Endothelial cell of umbilical vein (primary cell): ENCODE data around the gene POLA1. TPM values are rescaled to one million over a fixed set of nuclear protein-coding genes. Genes with fewer than 3 reads are reported as not detected.
"Not testable (repeated sequence)": the region's sequence is repeated elsewhere in the genome, so short reads cannot be mapped to it uniquely, and the experiment has no call there.

ENCODE experiments used
- BruUV-seq: library from RNA; stranded (reverse); fragments of 400-500 nt; replicated peaks from 2 replicates; lab custom pipeline; 2021; lab: Mats Ljungman, UMichigan
- CTCF ChIA-PET: fragments of 300-600, 350-600 bp; sonication (Branson Sonifier 250); formaldehyde crosslinking; loops from one replicate; lab custom pipeline; 2021; ENCODE audit warnings: antibody characterized with exemption, inconsistent platforms; lab: Charles Lee
- POLR2A ChIA-PET: fragments of 300-600, 350-600 bp; sonication (Branson Sonifier 250); formaldehyde crosslinking; loops from one replicate; lab custom pipeline; 2021; ENCODE audit warnings: antibody characterized with exemption, inconsistent platforms; lab: Charles Lee
- DNase-seq: peaks from one replicate; pipeline ENCODE4 v3.0.0-alpha.2; 2011; ENCODE audit warnings: low read depth, low spot score
- FAIRE-seq: peaks from 2 replicates; lab custom pipeline; 2011; peaks lifted over from hg19 to GRCh38; lab: Jason Lieb, UNC
- H2AFZ ChIP-seq: 2 replicates; pipeline ENCODE4 v1.6.0; 2012; ENCODE audit warnings: low read depth, low read length, control low read depth, inconsistent platforms
- H3K27ac ChIP-seq: 2 replicates; pipeline ENCODE4 v1.5.1; 2011; ENCODE audit warnings: low read depth, mild to moderate bottlenecking, control low read depth, low read length, moderate library complexity; ENCODE audit not compliant: insufficient read depth
- H3K27me3 ChIP-seq, 2 experiments: 2 replicates each; pipeline versions ENCODE4 v1.6.0 to v1.6.1; 2011; ENCODE audit warnings: low read length in 2 of 2, mixed read lengths in 1 of 2; ENCODE audit not compliant: control insufficient read depth in 2 of 2, insufficient read depth in 2 of 2
- H3K36me3 ChIP-seq, 2 experiments: 2 replicates in 1 of 2; 3 replicates in 1 of 2; pipeline ENCODE4 v1.5.1; 2011; ENCODE audit warnings: low read length in 2 of 2, mild to moderate bottlenecking in 1 of 2, moderate library complexity in 1 of 2; ENCODE audit not compliant: control insufficient read depth in 2 of 2, insufficient read depth in 2 of 2; ENCODE audit errors: extremely low read depth in 1 of 2
- H3K4me1 ChIP-seq: 3 replicates; pipeline ENCODE4 v1.5.1; 2011; ENCODE audit warnings: mild to moderate bottlenecking, low read length; ENCODE audit not compliant: control insufficient read depth, insufficient read depth; ENCODE audit errors: extremely low read depth
- H3K4me2 ChIP-seq: 2 replicates; pipeline ENCODE4 v1.6.1; 2011; ENCODE audit warnings: low read length, control low read depth, mixed read lengths; ENCODE audit not compliant: insufficient read depth
- H3K4me3 ChIP-seq, 3 experiments: fragments of 200-600 bp in 1 of 3; sonication (generic), shearing (Covaris generic) in 1 of 3; replicated peaks in 1 of 3; 2 replicates each; pipeline ENCODE4 v1.5.1; 2011 to 2016; ENCODE audit warnings: control low read depth in 3 of 3, low read length in 3 of 3, mild to moderate bottlenecking in 2 of 3, inconsistent platforms in 1 of 3, low read depth in 1 of 3, moderate library complexity in 1 of 3; ENCODE audit not compliant: insufficient read depth in 1 of 3
- H3K79me2 ChIP-seq: 2 replicates; pipeline ENCODE4 v1.6.0; 2012; ENCODE audit warnings: low read length, inconsistent platforms; ENCODE audit not compliant: control insufficient read depth, insufficient read depth
- H3K9ac ChIP-seq: replicated peaks from 2 replicates; pipeline ENCODE3; 2011; ENCODE audit warnings: low read length, control low read depth; ENCODE audit not compliant: insufficient read depth; ENCODE audit errors: extremely low read depth
- H3K9me1 ChIP-seq: replicated peaks from 3 replicates; pipeline ENCODE4 v1.6.0; 2011; ENCODE audit warnings: mild to moderate bottlenecking, low read length; ENCODE audit not compliant: control insufficient read depth, insufficient read depth; ENCODE audit errors: extremely low read depth
- H3K9me3 ChIP-seq: replicated peaks from 2 replicates; pipeline ENCODE4 v1.5.1; 2012; ENCODE audit warnings: low read length, inconsistent platforms; ENCODE audit not compliant: control insufficient read depth, insufficient read depth
- H4K20me1 ChIP-seq: replicated peaks from 2 replicates; pipeline ENCODE3; 2011; ENCODE audit warnings: mild to moderate bottlenecking, low read length; ENCODE audit not compliant: control insufficient read depth, insufficient read depth; ENCODE audit errors: extremely low read depth
- EZH2 ChIP-seq: IDR thresholded peaks from 2 replicates; pipeline ENCODE4 v1.6.1; 2012; ENCODE audit warnings: borderline replicate concordance, low read depth, mild to moderate bottlenecking, moderate library complexity, low read length, inconsistent platforms; ENCODE audit not compliant: severe bottlenecking
- FOS ChIP-seq: IDR thresholded peaks from 2 replicates; pipeline ENCODE4 v1.6.1; 2011; ENCODE audit warnings: mild to moderate bottlenecking, low read length, moderate library complexity, borderline replicate concordance; ENCODE audit not compliant: insufficient read depth
- JUN ChIP-seq: IDR thresholded peaks from 2 replicates; pipeline ENCODE4 v1.6.1; 2011; ENCODE audit warnings: borderline replicate concordance, low read depth; ENCODE audit not compliant: insufficient read length, insufficient read depth
- MAX ChIP-seq: IDR thresholded peaks from 2 replicates; pipeline ENCODE4 v1.6.1; 2011; ENCODE audit not compliant: insufficient read depth, insufficient read length
- MYC ChIP-seq: IDR thresholded peaks from one replicate; pipeline ENCODE4 v1.6.1; 2011; ENCODE audit warnings: mild to moderate bottlenecking, low read depth, low read length
- POLR2A ChIP-seq: IDR thresholded peaks from 2 replicates; pipeline ENCODE4 v1.6.1; 2012; ENCODE audit warnings: low read depth, mild to moderate bottlenecking, control low read depth, low read length
- dilution Hi-C: fragments of 300-500 bp; cut with MboI; formaldehyde crosslinking; loops from one replicate; pipeline ENCODE4 v1.15.0; 2019; ENCODE audit warnings: low sequenced_read_pairs; ENCODE audit not compliant: extremely low pct_ligation_motif_present
- intact Hi-C: fragments of 100-400 bp; cut with micrococcal nuclease; formaldehyde crosslinking; loops from one replicate; pipeline ENCODE4 v1.10.0; 2022
- polyA plus RNA-seq, 4 experiments: library from polyadenylated mRNA; depleted of rRNA in 3 of 4; stranded (reverse) in 3 of 4; unstranded in 1 of 4; fragments of >200 nt; gene quantifications; 2 replicates each; pipeline versions ENCODE4 v1.2.1 to v1.2.3, GENCODE V29; 2011 to 2012; ENCODE audit warnings: missing spikeins in 1 of 4
- total RNA-seq: library from RNA; stranded (reverse); gene quantifications from 2 replicates; pipeline ENCODE4 v1.2.3, GENCODE V29; 2021
- TF ChIP-seq, protein P1 (sequence below), 2 donors: IDR thresholded peaks; 1 replicate in 1 of 2; 2 replicates in 1 of 2; pipeline ENCODE4 v1.5.1; 2011; ENCODE audit warnings: low read length in 2 of 2, mild to moderate bottlenecking in 2 of 2, moderate library complexity in 2 of 2, control low read depth in 1 of 2, inconsistent platforms in 1 of 2, low read depth in 1 of 2; ENCODE audit not compliant: insufficient read depth in 1 of 2; ENCODE audit errors: extremely low read depth in 1 of 2

The POLA1 gene
- total and polyA plus RNA-seq, 2 donors (not counting 3 experiments of a cell fraction or from before 2014, with no cell fraction given), result 1.8 to 18.6 TPM

DNA sequence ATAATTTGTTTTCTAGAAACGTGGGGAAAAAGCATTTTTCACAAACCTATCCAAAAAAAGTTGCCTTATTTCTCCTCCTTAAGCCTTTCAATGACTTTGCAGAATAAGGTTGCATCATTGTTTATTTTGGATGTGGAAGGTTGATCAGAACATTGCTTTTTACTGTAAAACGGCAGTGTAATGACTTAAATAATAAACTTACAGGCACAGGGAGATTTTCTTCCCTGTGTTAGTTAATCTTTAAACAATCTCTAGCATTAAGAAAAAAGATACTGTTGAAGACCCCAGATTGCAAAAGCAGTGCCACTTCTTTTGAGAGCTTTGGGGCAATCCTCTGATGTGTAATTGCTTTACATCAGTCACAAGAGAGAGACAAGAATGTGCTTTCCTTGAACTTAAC lies 168.6 kb downstream of the POLA1 start:
- no peak overlapping the region for H3K4me3 ChIP-seq
- no peak for DNase-seq
- H3K27ac ChIP-seq, result no peak overlapping the region
- FAIRE-seq, result no peak
- no peaks in the 10 kb centered on the region for H3K79me2 ChIP-seq
- peaks cover 3% of the 10 kb centered on the region for H3K4me1 ChIP-seq
- H3K9me3 ChIP-seq, result no peaks in the 10 kb centered on the region
- intact Hi-C loops (no loop called here), dilution Hi-C loops (no loop called here)
- no peak for TF ChIP-seq EZH2
- TF ChIP-seq FOS, result no peak
- TF ChIP-seq MYC, result no peak
- no peak for TF ChIP-seq MAX
- TF ChIP-seq, protein P1, sequence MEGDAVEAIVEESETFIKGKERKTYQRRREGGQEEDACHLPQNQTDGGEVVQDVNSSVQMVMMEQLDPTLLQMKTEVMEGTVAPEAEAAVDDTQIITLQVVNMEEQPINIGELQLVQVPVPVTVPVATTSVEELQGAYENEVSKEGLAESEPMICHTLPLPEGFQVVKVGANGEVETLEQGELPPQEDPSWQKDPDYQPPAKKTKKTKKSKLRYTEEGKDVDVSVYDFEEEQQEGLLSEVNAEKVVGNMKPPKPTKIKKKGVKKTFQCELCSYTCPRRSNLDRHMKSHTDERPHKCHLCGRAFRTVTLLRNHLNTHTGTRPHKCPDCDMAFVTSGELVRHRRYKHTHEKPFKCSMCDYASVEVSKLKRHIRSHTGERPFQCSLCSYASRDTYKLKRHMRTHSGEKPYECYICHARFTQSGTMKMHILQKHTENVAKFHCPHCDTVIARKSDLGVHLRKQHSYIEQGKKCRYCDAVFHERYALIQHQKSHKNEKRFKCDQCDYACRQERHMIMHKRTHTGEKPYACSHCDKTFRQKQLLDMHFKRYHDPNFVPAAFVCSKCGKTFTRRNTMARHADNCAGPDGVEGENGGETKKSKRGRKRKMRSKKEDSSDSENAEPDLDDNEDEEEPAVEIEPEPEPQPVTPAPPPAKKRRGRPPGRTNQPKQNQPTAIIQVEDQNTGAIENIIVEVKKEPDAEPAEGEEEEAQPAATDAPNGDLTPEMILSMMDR (IDR thresholded peaks at IDR 0.05; ENCODE audit: extremely low read depth in 1 of 2, insufficient read depth in 1 of 2, low read depth in 1 of 2, low read length in 2 of 2), result no peak
- TF ChIP-seq POLR2A, result no peak
- TF ChIP-seq JUN, result no peak
- ChIA-PET POLR2A (no interaction called here), CTCF (no interaction called here)
- H3K36me3 ChIP-seq, result no peaks in the 10 kb centered on the region
- H3K9ac ChIP-seq, result no peak overlapping the region
- H3K27me3 ChIP-seq, result no peaks in the 10 kb centered on the region
- H3K9me1 ChIP-seq, result no peaks in the 10 kb centered on the region
- BruUV-seq, result no TSS peak
- no peak overlapping the region for H3K4me2 ChIP-seq
- no peak overlapping the region for H2AFZ ChIP-seq
- no peaks in the 10 kb centered on the region for H4K20me1 ChIP-seq

DNA sequence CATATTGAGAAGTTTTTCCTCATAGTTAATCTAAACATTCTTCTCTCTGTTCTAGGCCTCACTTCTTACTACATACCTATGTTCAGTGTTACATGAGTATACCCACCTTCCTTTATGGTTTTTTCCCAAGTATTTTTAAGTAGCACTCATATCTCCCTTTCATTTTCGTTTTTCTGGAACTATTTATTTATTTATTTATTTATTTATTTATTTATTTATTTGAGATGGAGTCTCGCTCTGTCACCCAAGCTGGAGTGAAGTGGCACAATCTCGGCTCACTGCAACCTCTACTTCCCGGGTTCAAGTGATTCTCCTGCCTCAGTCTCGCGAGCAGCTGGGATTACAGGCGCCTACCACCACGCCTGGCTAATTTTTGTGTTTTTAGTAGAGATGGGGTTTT lies 170.1 kb downstream of the POLA1 start:
- H3K9me3 ChIP-seq, H4K20me1 ChIP-seq, BruUV-seq, DNase-seq, H3K27ac ChIP-seq, H3K79me2 ChIP-seq, H3K4me2 ChIP-seq, H2AFZ ChIP-seq, H3K4me1 ChIP-seq, FAIRE-seq, POLR2A ChIA-PET, H3K9me1 ChIP-seq, dilution Hi-C loops, H3K27me3 ChIP-seq, CTCF ChIA-PET, H3K36me3 ChIP-seq, H3K4me3 ChIP-seq, intact Hi-C loops, H3K9ac ChIP-seq: not testable (repeated sequence)
